Astrocyte (in vitro differentiated cells and primary cell): ENCODE results near the gene NKD1.

Source experiments
- CTCF ChIP-seq: IDR thresholded peaks from 2 replicates; pipeline ENCODE4 v1.5.1; 2011; ENCODE audit warnings: low read depth, mild to moderate bottlenecking, inconsistent platforms, low read length, moderate library complexity; ENCODE audit not compliant: insufficient read depth
- EZH2 ChIP-seq: IDR thresholded peaks from 2 replicates; pipeline ENCODE4 v1.6.1; 2012; ENCODE audit warnings: mild to moderate bottlenecking, low read length, inconsistent platforms; ENCODE audit not compliant: insufficient read depth

- no peak for TF ChIP-seq CTCF
- no peak for TF ChIP-seq EZH2
Measured at GRCh38 chr16:50613281-50613963, 65.2 kb downstream of the NKD1 start.
